Retinal pigment epithelial cell (primary cell): Measurements from ENCODE around the gene MPZL2.

Experiments used
- DNase-seq: peaks from one replicate; pipeline ENCODE4 v3.0.0-alpha.2; 2010; ENCODE audit warnings: low read depth
- H3K4me3 ChIP-seq: 2 replicates; pipeline ENCODE4 v1.5.1; 2011; ENCODE audit warnings: mild to moderate bottlenecking, low read length, control low read depth, moderate library complexity
- CTCF ChIP-seq: conservative IDR thresholded peaks from 2 replicates; pipeline ENCODE4 v1.5.1; 2011; ENCODE audit warnings: low read depth, low read length, control low read depth, inconsistent platforms

MPZL2 gene

GRCh38 chr11:118243161-118243560 is 20.9 kb downstream of the MPZL2 start:
- TF ChIP-seq CTCF, result no peak
- no peak overlapping the region for H3K4me3 ChIP-seq
- DNase-seq, result no peak

GRCh38 chr11:118241764-118242098 is 22.4 kb downstream of the MPZL2 start:
- no peak overlapping the region for H3K4me3 ChIP-seq
- no peak for DNase-seq
- no peak for TF ChIP-seq CTCF

GRCh38 chr11:118240999-118241763 is 22.9 kb downstream of the MPZL2 start:
- DNase-seq, result no peak
- no peak overlapping the region for H3K4me3 ChIP-seq
- TF ChIP-seq CTCF, result no peak

- no peak for DNase-seq
- H3K4me3 ChIP-seq, result no peak overlapping the region
- no peak for TF ChIP-seq CTCF
These were observed 24.4 kb downstream of the MPZL2 start for GRCh38 chr11:118239509-118240205.

GRCh38 chr11:118238929-118239328 is 25.2 kb downstream of the MPZL2 start:
- H3K4me3 ChIP-seq, result no peak overlapping the region
- no peak for DNase-seq
- no peak for TF ChIP-seq CTCF

- H3K4me3 ChIP-seq, result no peak overlapping the region
- DNase-seq, result no peak
- TF ChIP-seq CTCF, result no peak
These were observed 25.7 kb downstream of the MPZL2 start for GRCh38 chr11:118238421-118238820.

- no peak for TF ChIP-seq CTCF
- DNase-seq, result no peak
These were observed 27.9 kb downstream of the MPZL2 start for GRCh38 chr11:118236170-118236569.

More at GRCh38 chr11:118236170-118236569, 27.9 kb downstream of the MPZL2 start:
- H3K4me3 ChIP-seq, result no peak overlapping the region
